ENCODE data around the gene CAMK2N2.
"Not testable (repeated sequence)": the region's sequence is repeated elsewhere in the genome, so short reads cannot be mapped to it uniquely, and the experiment has no call there.

The CAMK2N2 gene

DNA sequence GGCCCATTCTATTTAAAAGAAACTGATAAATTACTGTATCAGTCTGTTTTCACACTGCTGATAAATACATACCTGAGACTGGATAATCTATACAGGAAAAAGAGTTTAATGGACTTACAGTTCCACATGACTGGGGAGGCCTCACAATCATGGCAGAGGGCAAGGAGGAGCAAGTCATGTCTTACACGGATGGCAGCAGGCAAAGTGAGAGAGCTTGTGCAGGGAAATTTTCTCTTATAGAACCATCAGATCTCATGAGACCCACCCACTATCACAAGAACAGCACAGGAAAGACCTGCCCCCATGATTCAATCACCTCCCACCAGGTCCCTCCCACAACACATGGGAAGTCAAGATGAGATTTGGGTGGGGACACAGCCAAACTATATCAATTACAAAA, 5.9 kb upstream of the CAMK2N2 start:
- not testable (repeated sequence) for DNase-seq

DNA sequence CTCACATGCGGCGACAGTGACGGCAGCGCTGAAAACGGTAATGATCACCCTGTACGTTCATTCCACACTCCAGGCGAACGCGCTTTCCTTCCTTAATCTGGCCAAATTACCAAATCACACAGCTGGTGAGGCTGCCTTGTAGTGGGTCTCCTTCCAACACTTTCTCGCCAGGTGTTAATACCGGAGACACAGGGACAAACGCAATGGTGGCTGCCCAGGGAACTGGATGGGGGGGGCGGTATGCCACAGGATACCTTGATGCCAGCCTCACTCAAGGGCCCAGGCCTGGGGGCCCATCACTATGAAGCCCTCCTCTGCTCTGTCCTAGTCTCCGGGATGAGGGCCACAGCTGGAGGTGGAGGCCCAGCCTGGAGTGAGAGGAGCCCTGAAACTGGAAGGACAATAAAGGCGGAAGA, 1.4 kb upstream of the CAMK2N2 start:
- peak; percentile 9 for DNase-seq

- DNase-seq, result peak; percentile 75
These were observed 756 bp upstream of the CAMK2N2 start for GRCh38 chr3:184261854-184262763.

GRCh38 chr3:184260724-184261269, 556 bp downstream of the CAMK2N2 start:
- DNase-seq, result no peak

DNA sequence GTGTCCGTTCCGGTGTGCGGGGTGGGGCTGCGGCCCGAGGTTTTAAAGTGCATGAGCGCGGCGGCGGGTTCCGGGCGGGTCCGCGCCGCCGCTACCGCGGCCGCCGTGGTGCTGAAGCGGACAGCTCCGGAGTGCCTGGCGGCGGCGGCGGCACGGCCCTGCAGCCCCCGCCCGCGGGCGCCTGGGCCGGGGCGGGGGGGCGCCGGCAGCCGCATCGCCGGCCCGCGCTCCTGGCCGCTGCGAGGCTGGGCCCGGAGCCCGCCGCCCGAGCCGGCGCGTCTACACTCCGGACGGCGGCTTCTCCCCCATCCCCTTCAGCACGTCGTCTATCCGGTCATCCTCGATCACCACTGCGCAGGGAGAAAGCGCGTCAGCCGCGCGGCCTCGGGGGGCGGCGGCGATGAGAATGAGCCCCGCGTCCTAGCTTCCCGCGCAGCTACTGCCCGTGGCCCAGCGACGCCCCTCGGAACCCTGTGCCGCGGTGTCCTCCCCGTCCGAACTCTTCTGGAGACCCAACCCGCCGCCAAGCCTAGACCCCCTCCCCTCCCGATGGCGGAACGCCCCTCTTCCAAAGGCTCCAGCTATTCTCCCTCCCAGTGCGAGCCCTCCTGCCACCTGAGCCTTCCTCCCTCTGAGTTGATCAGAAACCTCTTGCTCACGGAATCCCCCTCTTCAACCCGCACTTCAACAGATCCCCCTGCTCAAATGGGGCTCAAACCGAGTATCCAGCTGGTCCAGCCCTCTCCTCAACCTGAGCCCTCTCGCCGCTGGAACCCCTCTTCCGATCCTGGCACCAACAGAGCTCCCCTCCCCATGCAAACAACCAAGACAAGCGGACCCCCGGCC, 1.3 kb downstream of the CAMK2N2 start:
- no peak for DNase-seq

DNA sequence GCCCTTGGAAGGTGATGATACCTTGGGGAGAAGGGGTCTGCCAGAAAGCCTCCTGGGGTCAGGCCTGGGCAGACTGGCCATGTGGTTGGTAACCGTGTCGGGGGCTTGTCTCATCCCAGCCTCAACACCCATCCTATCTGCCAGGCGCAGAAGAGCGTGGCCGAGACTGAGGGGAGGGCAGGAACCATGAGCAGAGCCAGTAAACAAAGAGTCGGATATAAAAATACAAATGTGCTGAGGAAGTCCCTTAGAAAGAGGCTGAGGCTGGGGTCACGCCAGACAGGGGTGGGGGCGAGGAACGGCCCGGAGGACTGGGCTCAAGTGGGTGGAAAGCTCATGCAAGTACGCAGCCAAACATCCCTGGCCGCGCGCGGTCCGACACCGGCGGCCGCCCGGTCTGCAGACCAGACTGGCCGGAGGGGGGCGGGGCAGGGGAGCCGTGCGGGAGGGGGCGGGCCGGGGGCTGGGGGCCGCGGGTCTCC, 1.9 kb downstream of the CAMK2N2 start:
- DNase-seq, result no peak

DNA sequence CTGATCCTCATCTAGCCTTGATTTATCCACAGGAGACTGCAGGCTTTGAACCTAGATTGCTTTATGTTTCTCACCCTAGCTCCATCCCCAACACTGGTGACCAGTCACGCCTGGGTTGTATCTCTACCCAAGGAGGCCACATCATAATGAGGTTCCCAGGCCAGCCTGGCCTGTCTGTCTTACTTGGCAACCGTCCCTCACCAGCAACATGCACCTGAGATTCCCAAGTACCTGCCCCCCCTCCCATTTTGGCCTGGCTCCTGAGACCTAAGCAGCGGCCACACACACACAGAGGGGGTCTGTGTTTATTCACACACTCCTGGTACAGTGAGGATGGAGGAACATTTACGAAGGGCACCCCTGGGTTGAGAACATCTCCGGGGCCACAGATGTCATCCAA, 2.4 kb downstream of the CAMK2N2 start:
- no peak for DNase-seq

DNA sequence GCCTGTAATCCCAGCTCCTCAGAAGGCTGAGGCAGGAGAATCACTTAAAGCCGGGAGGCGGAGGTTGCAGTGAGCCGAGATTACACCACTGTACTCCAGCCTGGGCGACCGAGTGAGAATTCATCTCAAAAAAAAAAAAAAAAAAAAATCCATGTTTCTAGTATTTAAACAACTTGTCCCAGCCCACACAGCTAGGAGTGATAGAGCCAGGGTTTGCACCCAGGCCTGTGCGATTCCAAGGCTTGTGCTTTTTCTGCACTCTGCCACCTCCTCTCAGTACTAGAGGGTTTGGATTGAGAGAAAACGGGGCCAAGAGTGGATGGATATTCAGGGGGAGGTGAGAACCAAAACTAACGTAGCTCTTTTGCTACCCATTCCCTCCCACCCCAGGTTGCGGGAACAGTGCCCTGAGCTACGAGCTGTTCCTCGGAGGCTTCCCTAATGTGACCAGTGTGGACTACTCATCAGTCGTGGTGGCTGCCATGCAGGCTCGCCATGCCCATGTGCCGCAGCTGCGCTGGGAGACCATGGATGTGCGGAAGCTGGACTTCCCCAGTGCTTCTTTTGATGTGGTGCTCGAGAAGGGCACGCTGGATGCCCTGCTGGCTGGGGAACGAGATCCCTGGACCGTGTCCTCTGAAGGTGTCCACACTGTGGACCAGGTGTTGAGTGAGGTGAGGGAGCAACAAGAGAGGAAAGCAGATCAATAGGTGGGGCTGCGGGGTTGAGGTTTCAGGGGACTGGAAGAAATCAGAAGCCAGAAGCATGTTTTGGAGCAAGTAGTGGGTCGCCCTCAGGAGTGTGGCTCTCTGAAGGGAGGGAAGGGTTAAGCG, 4.1 kb downstream of the CAMK2N2 start:
- no peak for DNase-seq

DNA sequence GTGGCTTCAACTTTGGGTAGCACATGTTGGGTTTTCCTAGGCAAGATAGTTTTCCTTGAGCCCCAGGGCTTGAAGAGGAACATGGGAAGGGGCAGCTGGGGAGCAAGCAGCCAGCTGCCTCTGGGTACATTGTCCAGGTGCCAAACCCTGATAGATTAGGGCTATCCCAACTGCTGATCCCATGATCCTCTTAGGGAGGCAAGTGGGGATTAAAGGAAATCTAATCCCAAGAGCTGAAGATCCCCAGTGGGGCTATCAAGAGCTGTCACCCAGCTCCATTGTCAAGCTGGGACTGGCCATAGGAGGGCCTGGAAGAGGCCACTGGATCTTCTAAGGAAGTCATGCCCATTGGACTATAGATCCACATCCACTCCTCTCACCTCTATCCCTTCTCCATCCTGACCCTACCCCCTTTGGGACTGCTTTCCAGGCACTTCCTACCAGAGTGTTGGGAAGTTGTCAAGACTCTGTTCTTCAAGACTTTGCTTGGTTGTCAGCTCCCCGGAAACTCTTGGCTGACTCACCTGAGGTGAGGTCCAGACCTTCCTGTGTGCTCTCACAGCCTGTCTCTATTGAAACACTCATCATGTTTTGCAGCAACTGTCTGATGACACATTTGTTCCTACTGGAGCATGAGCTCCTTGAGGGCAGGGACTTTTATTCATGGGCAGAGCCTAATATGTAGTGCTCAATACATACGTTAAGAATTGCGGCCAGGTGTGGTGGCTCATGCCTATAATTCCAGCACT, 5.9 kb downstream of the CAMK2N2 start:
- DNase-seq, result no peak

- peak; percentile 86 for DNase-seq
These were observed 11.1 kb downstream of the CAMK2N2 start for GRCh38 chr3:184250167-184250828.

DNA sequence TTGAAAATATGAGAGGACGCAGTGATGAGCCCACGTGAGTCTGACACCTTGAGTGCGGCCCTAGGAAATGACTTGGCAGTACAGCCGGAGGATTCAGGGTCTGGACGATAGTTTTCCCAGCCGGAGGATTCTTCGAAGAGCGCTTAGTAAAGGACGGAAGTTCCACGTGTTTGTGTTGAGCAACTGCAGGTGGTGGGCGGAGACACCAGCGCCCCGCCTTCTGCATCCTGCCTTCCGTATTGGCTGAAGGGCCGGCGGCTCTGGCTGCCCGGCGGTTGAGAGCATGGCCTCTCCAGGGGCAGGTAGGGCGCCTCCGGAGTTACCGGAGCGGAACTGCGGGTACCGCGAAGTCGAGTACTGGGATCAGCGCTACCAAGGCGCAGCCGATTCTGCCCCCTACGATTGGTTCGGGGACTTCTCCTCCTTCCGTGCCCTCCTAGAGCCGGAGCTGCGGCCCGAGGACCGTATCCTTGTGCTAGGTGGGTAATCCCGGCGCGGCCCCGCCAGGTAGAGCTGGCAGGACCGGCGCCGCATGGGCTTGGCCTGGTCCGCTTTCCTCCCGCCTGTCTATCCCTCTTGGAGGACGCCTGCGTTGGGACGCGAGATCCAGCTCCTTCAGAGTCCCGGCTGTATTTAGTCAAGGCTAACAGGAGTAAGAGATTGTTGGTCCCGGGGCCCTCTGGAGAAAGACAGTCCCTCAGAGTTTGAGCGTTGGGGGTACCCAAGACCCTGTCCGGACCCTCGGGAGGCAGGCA, 11.8 kb downstream of the CAMK2N2 start, which contains the start of gene EEF1AKMT4:
TSS of gene EEF1AKMT4 (plus strand) at position 261 of the 755 bp plus-strand sequence. CDS start at position 284, 23 bp downstream.
- DNase-seq, result peak; percentile 97

- peak; percentile 58 for DNase-seq
These were observed 12.6 kb downstream of the CAMK2N2 start, which contains the start of gene ALG3 for GRCh38 chr3:184248454-184249411. Gene ALG3 (minus strand): TSS chr3:184248962. CDS start chr3:184248940, 22 bp downstream.

GRCh38 chr3:184242297-184242685, 19.1 kb downstream of the CAMK2N2 start:
- DNase-seq, result no peak

GRCh38 chr3:184241447-184242296, 19.7 kb downstream of the CAMK2N2 start:
- DNase-seq, result peak; percentile 70

GRCh38 chr3:184241141-184241446, 20.3 kb downstream of the CAMK2N2 start:
- DNase-seq, result no peak

- no peak for DNase-seq
These were observed 20.8 kb downstream of the CAMK2N2 start for GRCh38 chr3:184240384-184241140.

DNA sequence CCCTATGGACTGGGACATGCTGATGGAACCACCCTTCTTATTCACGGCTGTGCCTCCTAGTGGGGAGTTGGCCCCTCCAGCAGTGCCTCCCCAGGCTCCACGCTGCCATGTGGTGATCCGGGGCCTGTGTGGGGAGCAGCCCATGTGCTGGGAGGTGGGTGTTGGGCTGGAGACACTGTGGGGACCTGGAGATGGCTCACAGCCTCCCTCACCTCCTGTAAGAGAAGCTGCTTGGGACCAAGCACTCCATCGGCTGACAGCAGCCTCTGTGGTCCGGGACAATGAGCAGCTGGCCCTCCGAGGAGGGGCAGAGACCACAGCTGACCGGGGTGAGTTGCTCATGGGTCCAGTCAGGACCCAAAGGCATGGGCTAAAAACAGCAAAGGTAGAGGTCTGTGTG, 21.6 kb downstream of the CAMK2N2 start:
- DNase-seq, result no peak

Measured in NCI-H2029 treated with DMSO at 0.1 percent for 48 hours (cell line).